Measurements from ENCODE around the gene OR11G2. TPM values are rescaled to one million over a fixed set of nuclear protein-coding genes. Genes with fewer than 3 reads are reported as not detected.
"Not testable (repeated sequence)": the region's sequence is repeated elsewhere in the genome, so short reads cannot be mapped to it uniquely, and the experiment has no call there.

The OR11G2 gene
- total RNA-seq, 2 experiments from 2014 or later: not detected

DNA sequence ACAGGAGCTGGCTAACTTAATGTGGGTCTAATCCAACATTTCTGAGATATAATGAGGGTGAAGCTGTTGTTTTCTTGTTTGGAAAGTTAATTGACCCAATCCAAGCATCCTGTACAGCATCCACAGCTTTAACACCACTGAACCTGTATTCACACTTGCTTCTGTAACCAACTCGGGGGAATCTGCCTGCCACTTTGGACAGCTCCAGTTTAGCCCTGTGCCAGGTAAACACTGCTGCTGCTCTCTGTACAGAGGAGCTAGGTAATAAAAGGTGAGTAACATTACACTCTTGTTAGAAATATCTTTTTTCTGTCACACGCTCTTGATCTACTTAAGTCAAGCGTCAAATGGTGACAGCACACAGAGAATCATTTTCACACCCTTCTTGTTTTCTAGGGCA, 700 bp downstream of the OR11G2 start:
- no peaks in the 10 kb centered on the region for H4K20me1 ChIP-seq (ENCODE audit: insufficient read depth, low read length)
- DNase-seq (ENCODE audit: low spot score): no peak
- no peak overlapping the region for H3K4me3 ChIP-seq (ENCODE audit: low read depth, low read length, poor library complexity, severe bottlenecking)
- ChIA-PET CTCF (ENCODE audit: unreplicated experiment) (no interaction called here), POLR2A (no interaction called here)
- no peak overlapping the region for H2AFZ ChIP-seq (ENCODE audit: low read length)
- no peak overlapping the region for H3K4me2 ChIP-seq (ENCODE audit: low read length)
- intact Hi-C loops (cut with micrococcal nuclease; ENCODE audit: unreplicated experiment): no loop called here
- H3K79me2 ChIP-seq (ENCODE audit: insufficient read depth, low read depth, low read length): no peaks in the 10 kb centered on the region
- no peak for TF ChIP-seq EZH2phosphoT487 (IDR thresholded peaks at IDR 0.05; ENCODE audit: borderline replicate concordance, low read depth, low read length)
- TF ChIP-seq, protein P1, sequence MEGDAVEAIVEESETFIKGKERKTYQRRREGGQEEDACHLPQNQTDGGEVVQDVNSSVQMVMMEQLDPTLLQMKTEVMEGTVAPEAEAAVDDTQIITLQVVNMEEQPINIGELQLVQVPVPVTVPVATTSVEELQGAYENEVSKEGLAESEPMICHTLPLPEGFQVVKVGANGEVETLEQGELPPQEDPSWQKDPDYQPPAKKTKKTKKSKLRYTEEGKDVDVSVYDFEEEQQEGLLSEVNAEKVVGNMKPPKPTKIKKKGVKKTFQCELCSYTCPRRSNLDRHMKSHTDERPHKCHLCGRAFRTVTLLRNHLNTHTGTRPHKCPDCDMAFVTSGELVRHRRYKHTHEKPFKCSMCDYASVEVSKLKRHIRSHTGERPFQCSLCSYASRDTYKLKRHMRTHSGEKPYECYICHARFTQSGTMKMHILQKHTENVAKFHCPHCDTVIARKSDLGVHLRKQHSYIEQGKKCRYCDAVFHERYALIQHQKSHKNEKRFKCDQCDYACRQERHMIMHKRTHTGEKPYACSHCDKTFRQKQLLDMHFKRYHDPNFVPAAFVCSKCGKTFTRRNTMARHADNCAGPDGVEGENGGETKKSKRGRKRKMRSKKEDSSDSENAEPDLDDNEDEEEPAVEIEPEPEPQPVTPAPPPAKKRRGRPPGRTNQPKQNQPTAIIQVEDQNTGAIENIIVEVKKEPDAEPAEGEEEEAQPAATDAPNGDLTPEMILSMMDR (conservative IDR thresholded peaks at IDR 0.05; ENCODE audit: low read length): no peak
- H3K27ac ChIP-seq (ENCODE audit: low read depth, low read length, poor library complexity, severe bottlenecking): no peak overlapping the region
- no peaks in the 10 kb centered on the region for H3K9me3 ChIP-seq (ENCODE audit: low read length)
- H3K4me1 ChIP-seq (ENCODE audit: insufficient read depth, low read length, poor library complexity, severe bottlenecking): no peaks in the 10 kb centered on the region
- BruUV-seq (replicated peaks): no TSS peak
- H3K36me3 ChIP-seq (ENCODE audit: insufficient read depth, low read length): no peaks in the 10 kb centered on the region
- no peaks in the 10 kb centered on the region for H3K9me2 ChIP-seq (ENCODE audit: insufficient read depth, low read length)

DNA sequence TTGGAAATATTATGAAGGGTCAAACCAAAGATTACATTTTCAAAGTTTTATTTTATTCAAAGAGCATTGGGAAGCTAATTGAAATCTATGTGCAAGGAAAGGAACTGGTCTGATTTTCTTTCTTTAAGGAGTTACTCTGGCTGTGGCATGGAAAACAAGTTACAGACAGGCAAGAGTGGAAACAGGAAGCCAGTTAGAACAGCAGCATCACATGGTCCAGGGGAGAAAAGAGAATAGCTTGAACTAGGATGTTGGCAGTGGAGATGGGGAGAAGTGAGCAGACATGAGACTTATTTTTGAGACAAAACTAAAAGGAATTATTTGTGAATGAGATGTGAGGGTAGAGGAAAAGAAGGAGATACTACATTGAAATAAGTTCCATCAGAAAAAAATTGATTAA, 3.4 kb downstream of the OR11G2 start:
- Histone ChIP-seq H3K27ac (ENCODE audit: low read depth, low read length, poor library complexity, severe bottlenecking) (no peak overlapping the region), H3K4me1 (ENCODE audit: insufficient read depth, low read length, poor library complexity, severe bottlenecking) (no peaks in the 10 kb centered on the region), H3K9me3 (ENCODE audit: low read length) (no peaks in the 10 kb centered on the region), H3K79me2 (ENCODE audit: insufficient read depth, low read depth, low read length) (no peaks in the 10 kb centered on the region), H3K4me2 (ENCODE audit: low read length) (no peak overlapping the region), H4K20me1 (ENCODE audit: insufficient read depth, low read length) (no peaks in the 10 kb centered on the region), H3K4me3 (ENCODE audit: low read depth, low read length, poor library complexity, severe bottlenecking) (no peak overlapping the region), H3K36me3 (ENCODE audit: insufficient read depth, low read length) (no peaks in the 10 kb centered on the region), H2AFZ (ENCODE audit: low read length) (no peak overlapping the region), H3K9me2 (ENCODE audit: insufficient read depth, low read length) (no peaks in the 10 kb centered on the region)
- BruUV-seq (replicated peaks): no TSS peak
- intact Hi-C loops (cut with micrococcal nuclease; ENCODE audit: unreplicated experiment): no loop called here
- no peak for TF ChIP-seq EZH2phosphoT487 (IDR thresholded peaks at IDR 0.05; ENCODE audit: borderline replicate concordance, low read depth, low read length)
- TF ChIP-seq, protein P1 (conservative IDR thresholded peaks at IDR 0.05; ENCODE audit: low read length): no peak
- POLR2A ChIA-PET: no interaction called here
- CTCF ChIA-PET (ENCODE audit: unreplicated experiment): no interaction called here
- no peak for DNase-seq (ENCODE audit: low spot score)

DNA sequence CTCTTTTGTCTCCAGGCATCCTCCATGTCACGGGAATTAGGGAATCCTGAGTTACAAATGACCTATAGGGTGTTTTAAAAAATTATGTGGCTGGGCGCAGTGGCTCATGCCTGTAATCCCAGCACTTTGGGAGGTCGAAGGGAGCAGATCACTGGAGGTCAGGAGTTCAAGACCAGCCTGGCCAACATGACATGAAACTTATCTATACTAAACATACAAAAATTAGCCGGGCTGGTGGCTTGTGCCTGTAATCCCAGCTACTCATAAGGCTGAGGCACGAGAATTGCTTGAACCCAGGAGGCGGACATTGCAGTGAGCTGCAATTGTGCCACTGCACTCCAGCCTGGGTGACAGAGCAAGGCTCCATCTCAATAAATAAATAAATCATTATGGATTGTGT, 4.5 kb downstream of the OR11G2 start:
- H3K4me3 ChIP-seq (ENCODE audit: low read depth, low read length, poor library complexity, severe bottlenecking); H3K9me3 ChIP-seq (ENCODE audit: low read length); BruUV-seq (replicated peaks); H3K79me2 ChIP-seq (ENCODE audit: insufficient read depth, low read depth, low read length); H3K9me2 ChIP-seq (ENCODE audit: insufficient read depth, low read length); H4K20me1 ChIP-seq (ENCODE audit: insufficient read depth, low read length); H3K36me3 ChIP-seq (ENCODE audit: insufficient read depth, low read length); H3K4me2 ChIP-seq (ENCODE audit: low read length); DNase-seq (ENCODE audit: low spot score); H2AFZ ChIP-seq (ENCODE audit: low read length); POLR2A ChIA-PET; H3K4me1 ChIP-seq (ENCODE audit: insufficient read depth, low read length, poor library complexity, severe bottlenecking); intact Hi-C loops (cut with micrococcal nuclease; ENCODE audit: unreplicated experiment); CTCF ChIA-PET (ENCODE audit: unreplicated experiment); H3K27ac ChIP-seq (ENCODE audit: low read depth, low read length, poor library complexity, severe bottlenecking): not testable (repeated sequence)
